ENCODE results near the gene MALT1.

DNA sequence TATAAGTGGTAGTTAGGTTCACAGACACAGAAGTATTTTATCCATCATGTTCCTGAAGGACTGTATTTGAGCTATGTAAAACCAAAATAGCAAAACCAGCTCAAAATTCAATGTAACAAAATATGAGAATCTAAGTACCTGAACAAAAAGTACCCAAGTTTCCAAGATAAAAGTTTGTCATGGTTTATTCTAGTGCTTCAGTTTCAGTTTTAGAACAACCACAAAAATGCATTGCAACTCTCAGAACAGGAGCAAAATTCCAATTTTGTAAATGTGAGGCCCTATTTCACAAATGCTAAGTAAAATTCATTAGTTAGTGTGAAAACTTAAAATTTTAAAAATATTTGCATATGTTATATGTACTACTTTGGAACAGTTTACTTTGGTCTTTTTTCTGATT lies 37.4 kb upstream of the MALT1 start:
- no peak for TF ChIP-seq EZH2phosphoT487 (IDR thresholded peaks at IDR 0.05; ENCODE audit: low read depth, severe bottlenecking, unreplicated experiment)
- TF ChIP-seq, protein P1, sequence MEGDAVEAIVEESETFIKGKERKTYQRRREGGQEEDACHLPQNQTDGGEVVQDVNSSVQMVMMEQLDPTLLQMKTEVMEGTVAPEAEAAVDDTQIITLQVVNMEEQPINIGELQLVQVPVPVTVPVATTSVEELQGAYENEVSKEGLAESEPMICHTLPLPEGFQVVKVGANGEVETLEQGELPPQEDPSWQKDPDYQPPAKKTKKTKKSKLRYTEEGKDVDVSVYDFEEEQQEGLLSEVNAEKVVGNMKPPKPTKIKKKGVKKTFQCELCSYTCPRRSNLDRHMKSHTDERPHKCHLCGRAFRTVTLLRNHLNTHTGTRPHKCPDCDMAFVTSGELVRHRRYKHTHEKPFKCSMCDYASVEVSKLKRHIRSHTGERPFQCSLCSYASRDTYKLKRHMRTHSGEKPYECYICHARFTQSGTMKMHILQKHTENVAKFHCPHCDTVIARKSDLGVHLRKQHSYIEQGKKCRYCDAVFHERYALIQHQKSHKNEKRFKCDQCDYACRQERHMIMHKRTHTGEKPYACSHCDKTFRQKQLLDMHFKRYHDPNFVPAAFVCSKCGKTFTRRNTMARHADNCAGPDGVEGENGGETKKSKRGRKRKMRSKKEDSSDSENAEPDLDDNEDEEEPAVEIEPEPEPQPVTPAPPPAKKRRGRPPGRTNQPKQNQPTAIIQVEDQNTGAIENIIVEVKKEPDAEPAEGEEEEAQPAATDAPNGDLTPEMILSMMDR (IDR thresholded peaks at IDR 0.05; ENCODE audit: poor library complexity), result no peak

Measured in hepatocyte (in vitro differentiated cells).